ENCODE measurements around the gene SMAD5. TPM values are rescaled to one million over a fixed set of nuclear protein-coding genes. Genes with fewer than 3 reads are reported as not detected.

The SMAD5 gene
- total RNA-seq, 1 experiment from 2014 or later: 64.3 TPM

GRCh38 chr5:136114414-136115125 is 18.1 kb upstream of the SMAD5 start (continued):
- TF ChIP-seq, protein P1, sequence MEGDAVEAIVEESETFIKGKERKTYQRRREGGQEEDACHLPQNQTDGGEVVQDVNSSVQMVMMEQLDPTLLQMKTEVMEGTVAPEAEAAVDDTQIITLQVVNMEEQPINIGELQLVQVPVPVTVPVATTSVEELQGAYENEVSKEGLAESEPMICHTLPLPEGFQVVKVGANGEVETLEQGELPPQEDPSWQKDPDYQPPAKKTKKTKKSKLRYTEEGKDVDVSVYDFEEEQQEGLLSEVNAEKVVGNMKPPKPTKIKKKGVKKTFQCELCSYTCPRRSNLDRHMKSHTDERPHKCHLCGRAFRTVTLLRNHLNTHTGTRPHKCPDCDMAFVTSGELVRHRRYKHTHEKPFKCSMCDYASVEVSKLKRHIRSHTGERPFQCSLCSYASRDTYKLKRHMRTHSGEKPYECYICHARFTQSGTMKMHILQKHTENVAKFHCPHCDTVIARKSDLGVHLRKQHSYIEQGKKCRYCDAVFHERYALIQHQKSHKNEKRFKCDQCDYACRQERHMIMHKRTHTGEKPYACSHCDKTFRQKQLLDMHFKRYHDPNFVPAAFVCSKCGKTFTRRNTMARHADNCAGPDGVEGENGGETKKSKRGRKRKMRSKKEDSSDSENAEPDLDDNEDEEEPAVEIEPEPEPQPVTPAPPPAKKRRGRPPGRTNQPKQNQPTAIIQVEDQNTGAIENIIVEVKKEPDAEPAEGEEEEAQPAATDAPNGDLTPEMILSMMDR (IDR thresholded peaks at IDR 0.05 in 2 of 3, conservative IDR thresholded peaks at IDR 0.05 in 1 of 3; ENCODE audit: borderline replicate concordance in 1 of 3, insufficient read depth in 1 of 3, low read depth in 2 of 3, low read length in 2 of 3): no peak
- no peak for TF ChIP-seq SP1 (IDR thresholded peaks at IDR 0.05; ENCODE audit: low read depth)
- TF ChIP-seq EZH2phosphoT487 (IDR thresholded peaks at IDR 0.05; ENCODE audit: borderline replicate concordance): no peak
- no peak for TF ChIP-seq SRF (IDR thresholded peaks at IDR 0.05; ENCODE audit: low read depth)
- TF ChIP-seq, protein P2, sequence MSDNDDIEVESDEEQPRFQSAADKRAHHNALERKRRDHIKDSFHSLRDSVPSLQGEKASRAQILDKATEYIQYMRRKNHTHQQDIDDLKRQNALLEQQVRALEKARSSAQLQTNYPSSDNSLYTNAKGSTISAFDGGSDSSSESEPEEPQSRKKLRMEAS (IDR thresholded peaks at IDR 0.05): no peak

- no peak overlapping the region for H3K9ac ChIP-seq (ENCODE audit: low read length)
- H3K9me2 ChIP-seq (ENCODE audit: insufficient read depth): no peaks in the 10 kb centered on the region
- TF ChIP-seq SIN3A (IDR thresholded peaks at IDR 0.05; ENCODE audit: low read depth) (no peak), EGR1 (IDR thresholded peaks at IDR 0.05; ENCODE audit: low read depth) (no peak), RAD21 (IDR thresholded peaks at IDR 0.05; ENCODE audit: low read depth) (no peak), TCF7L2 (IDR thresholded peaks at IDR 0.05; ENCODE audit: borderline replicate concordance, extremely low read depth, insufficient read depth, insufficient read length) (no peak), YY1 (IDR thresholded peaks at IDR 0.05; ENCODE audit: extremely low read depth, insufficient replicate concordance, low read depth, low read length) (no peak), POLR2A (IDR thresholded peaks at IDR 0.05; ENCODE audit: borderline replicate concordance, extremely low read depth, insufficient read depth, insufficient read length) (no peak), CEBPB (IDR thresholded peaks at IDR 0.05; ENCODE audit: low read depth) (no peak), ZNF274 (IDR thresholded peaks at IDR 0.05; ENCODE audit: low read depth, low read length) (no peak), JUND (IDR thresholded peaks at IDR 0.05) (no peak), ELF1 (IDR thresholded peaks at IDR 0.05; ENCODE audit: borderline replicate concordance, low read depth) (no peak), FOSL1 (IDR thresholded peaks at IDR 0.05; ENCODE audit: low read depth) (no peak), ATF3 (IDR thresholded peaks at IDR 0.05) (no peak), SRF (IDR thresholded peaks at IDR 0.05; ENCODE audit: low read depth) (no peak), SP1 (IDR thresholded peaks at IDR 0.05; ENCODE audit: low read depth) (no peak), ZBTB33 (IDR thresholded peaks at IDR 0.05; ENCODE audit: extremely low read depth, insufficient replicate concordance, low read length) (no peak)
- TF ChIP-seq, protein P2 (IDR thresholded peaks at IDR 0.05): no peak
- H4K20me1 ChIP-seq (ENCODE audit: insufficient read depth): no peaks in the 10 kb centered on the region
- ATAC-seq: no peak
- H2AFZ ChIP-seq (ENCODE audit: low read depth, low read length, poor library complexity, severe bottlenecking): no peak overlapping the region
- intact Hi-C loops (cut with micrococcal nuclease): no loop called here
- H3K36me3 ChIP-seq (ENCODE audit: control insufficient read depth in 1 of 2, insufficient read depth in 2 of 2, low read length in 2 of 2): no peaks in the 10 kb centered on the region
- peaks cover 8% of the 10 kb centered on the region; the same call in 1 of the 2 replicates for H3K27me3 ChIP-seq (ENCODE audit: insufficient read depth, low read length)
- H3K27ac ChIP-seq (ENCODE audit: low read depth, low read length): no peak overlapping the region
- H3K9me3 ChIP-seq (ENCODE audit: control insufficient read depth in 1 of 2, insufficient read depth in 1 of 2, low read depth in 1 of 2, low read length in 2 of 2): no peaks in the 10 kb centered on the region
- no TSS peak for BruUV-seq (replicated peaks)
- H3K4me1 ChIP-seq (ENCODE audit: control insufficient read depth in 1 of 2, insufficient read depth in 2 of 2, low read length in 2 of 2): no peaks in the 10 kb centered on the region
- no peak for DNase-seq (ENCODE audit: low read depth, low spot score)
- ChIA-PET CTCF (no interaction called here), RAD21 (ENCODE audit: low non-redundant PET in 1 of 2, low total read pairs in 2 of 2, uncharacterized antibody in 2 of 2, unreplicated experiment in 2 of 2) (no interaction called here), POLR2A (no interaction called here)
- no peaks in the 10 kb centered on the region for H3K79me2 ChIP-seq (ENCODE audit: insufficient read depth, low read length)
- H3K4me3 ChIP-seq (replicated peaks in 1 of 2; ENCODE audit: low read depth in 1 of 2, low read length in 2 of 2): no peak overlapping the region
- no peak overlapping the region for H3K4me2 ChIP-seq (ENCODE audit: low read length)
These were observed 17.3 kb upstream of the SMAD5 start for GRCh38 chr5:136115183-136115865.
